Hepatocyte (in vitro differentiated cells): ENCODE results near the gene KCNAB3.

Experiments used
- CTCF ChIP-seq: fragments of 200-600 bp; sonication (generic); IDR thresholded peaks from 2 replicates; pipeline ENCODE4 v1.5.1; 2016; ENCODE audit warnings: antibody characterized with exemption, mild to moderate bottlenecking; ENCODE audit not compliant: poor library complexity
- EZH2 ChIP-seq: fragments of 200-600 bp; sonication (generic); IDR thresholded peaks from 2 replicates; pipeline ENCODE4 v1.6.1; 2016; ENCODE audit warnings: antibody characterized with exemption, mild to moderate bottlenecking, borderline replicate concordance
- EZH2phosphoT487 ChIP-seq: fragments of 200-600 bp; sonication (generic); IDR thresholded peaks from one replicate; pipeline ENCODE4 v1.6.1; 2018; ENCODE audit warnings: antibody characterized with exemption, mild to moderate bottlenecking, low read depth, moderate library complexity; ENCODE audit not compliant: unreplicated experiment, severe bottlenecking

- TF ChIP-seq CTCF (no peak), EZH2phosphoT487 (no peak), EZH2 (no peak)
These were observed at the start of gene KCNAB3 for GRCh38 chr17:7929158-7930023.
